Esophagus muscularis mucosa (tissue), 4 donors: ENCODE results near the gene FAM20B. TPM values are rescaled to one million over a fixed set of nuclear protein-coding genes. Genes with fewer than 3 reads are reported as not detected.

ENCODE experiments used
- DNase-seq: peaks from one replicate; pipeline ENCODE4 v3.0.0-alpha.2; 2017; ENCODE audit errors: extremely low spot score
- H3K27ac ChIP-seq, 4 donors: fragments of 200-600 bp; sonication (generic); replicated peaks in 1 of 4; 1 replicate in 3 of 4; 2 replicates in 1 of 4; pipeline ENCODE4 v1.5.1; 2016 to 2019; ENCODE audit warnings: mild to moderate bottlenecking in 1 of 4
- H3K27me3 ChIP-seq, 4 donors: fragments of 200-600 bp; sonication (generic); one replicate each; pipeline versions ENCODE4 v1.5.1 to v1.6.0; 2016 to 2019
- H3K36me3 ChIP-seq, 4 donors: fragments of 200-600 bp; sonication (generic); one replicate each; pipeline ENCODE4 v1.5.1; 2016 to 2019
- H3K4me1 ChIP-seq, 4 donors: fragments of 200-600 bp; sonication (generic); one replicate each; pipeline ENCODE4 v1.5.1; 2016 to 2019
- H3K4me3 ChIP-seq, 4 donors: fragments of 200-600 bp; sonication (generic); 1 replicate in 2 of 4; 2 replicates in 2 of 4; pipeline ENCODE4 v1.5.1; 2016 to 2019; ENCODE audit warnings: mild to moderate bottlenecking in 4 of 4, moderate library complexity in 1 of 4
- H3K9me3 ChIP-seq, 4 donors: fragments of 200-600 bp; sonication (generic); 1 replicate in 3 of 4; 2 replicates in 1 of 4; pipeline ENCODE4 v1.5.1; 2016 to 2019
- CTCF ChIP-seq, 3 experiments: fragments of 200-600 bp in 2 of 3; fragments of 450-650 bp in 1 of 3; sonication (generic) in 2 of 3; IDR thresholded peaks; one replicate each; pipeline ENCODE4 v1.5.1; 2017 to 2019; ENCODE audit warnings: antibody characterized with exemption in 3 of 3, mild to moderate bottlenecking in 2 of 3, moderate library complexity in 1 of 3
- EP300 ChIP-seq: sonication (generic); formaldehyde crosslinking; IDR thresholded peaks from one replicate; pipeline ENCODE4 v1.6.1; 2017; ENCODE audit warnings: antibody characterized with exemption
- POLR2A ChIP-seq: fragments of 450-650 bp; IDR thresholded peaks from one replicate; pipeline ENCODE4 v1.6.1; 2017; ENCODE audit warnings: antibody characterized with exemption, moderate library complexity, mild to moderate bottlenecking, low read depth
- POLR2AphosphoS5 ChIP-seq, 2 donors: sonication (generic); formaldehyde crosslinking; IDR thresholded peaks; one replicate each; pipeline ENCODE4 v1.6.1; 2017; ENCODE audit warnings: antibody characterized with exemption in 2 of 2
- WGBS: methylation state at CpG from one replicate; pipeline ENCODE4 v1.1.5; 2018; 5-methylcytosine and 5-hydroxymethylcytosine counted together
- intact Hi-C: fragments of 100-400 bp; cut with DNase I; formaldehyde crosslinking; loops from one replicate; pipeline ENCODE4 v1.15.1; 2023
- total RNA-seq, 4 donors: library from RNA; depleted of rRNA; stranded (reverse); fragments of >200 nt; gene quantifications; one replicate each; pipeline versions ENCODE4 v1.1.0 to v1.2.1, GENCODE V29; 2016

Gene FAM20B
- total RNA-seq, 4 donors from 2014 or later: 63.8 to 83.5 (median 66.5) TPM

GRCh38 chr1:179002552-179003345 is 22.9 kb upstream of the FAM20B start:
- Histone ChIP-seq H3K27me3 (no peaks in the 10 kb centered on the region), H3K9me3 (no peaks in the 10 kb centered on the region), H3K36me3 (no peaks in the 10 kb centered on the region), H3K4me1 (peaks cover 7 to 21% (median 12%) of the 10 kb centered on the region in 4 donors), H3K4me3 (peak overlapping the region in 3 of 4 donors; percentile 14 to 38 (median 28)), H3K27ac (no peak overlapping the region)
- DNase-seq: peak; percentile 94
- 34% methylated on average over 16 of the region's 20 CpGs for WGBS
- intact Hi-C loops: loop anchor here (1.0 to 5.0 kb wide), 3 partner anchors 190 to 470 kb away; no protein-coding TSS in a partner anchor
- no peak for TF ChIP-seq EP300
- TF ChIP-seq CTCF (IDR thresholded peaks at IDR 0.05): peak in 2 of 3 experiments; percentile 97 to 98

- intact Hi-C loops: loop anchor here (2.0 to 5.0 kb wide), 2 partner anchors 229 to 471 kb away; no protein-coding TSS in a partner anchor
- DNase-seq: peak; percentile 75
- TF ChIP-seq POLR2A (no peak), POLR2AphosphoS5 (IDR thresholded peaks at IDR 0.05) (no peak), CTCF (IDR thresholded peaks at IDR 0.05) (no peak), EP300 (no peak)
- Histone ChIP-seq H3K4me1 (peaks cover 8 to 22% (median 13%) of the 10 kb centered on the region in 4 donors), H3K9me3 (no peaks in the 10 kb centered on the region), H3K27ac (no peak overlapping the region), H3K4me3 (no peak overlapping the region), H3K36me3 (no peaks in the 10 kb centered on the region), H3K27me3 (no peaks in the 10 kb centered on the region)
- 91% methylated on average over 7 of the region's 7 CpGs for WGBS
Measured at GRCh38 chr1:179003512-179004066, 22.1 kb upstream of the FAM20B start.

- Histone ChIP-seq H3K9me3 (no peaks in the 10 kb centered on the region), H3K4me1 (peaks cover 16 to 25% (median 19%) of the 10 kb centered on the region in 4 donors), H3K27ac (no peak overlapping the region), H3K36me3 (no peaks in the 10 kb centered on the region), H3K4me3 (no peak overlapping the region), H3K27me3 (no peaks in the 10 kb centered on the region)
- 83% methylated on average over 7 of the region's 7 CpGs for WGBS
- no peak for TF ChIP-seq POLR2A
- no peak for TF ChIP-seq CTCF (IDR thresholded peaks at IDR 0.05)
- TF ChIP-seq POLR2AphosphoS5 (IDR thresholded peaks at IDR 0.05): no peak
- TF ChIP-seq EP300: no peak
- intact Hi-C loops: no loop called here
- no peak for DNase-seq
Measured at GRCh38 chr1:179007233-179007632, 18.5 kb upstream of the FAM20B start.

- H3K4me1 ChIP-seq: peaks cover 8 to 17% (median 13%) of the 10 kb centered on the region in 4 donors
- TF ChIP-seq POLR2A: no peak
- no peak for TF ChIP-seq CTCF (IDR thresholded peaks at IDR 0.05)
- TF ChIP-seq EP300: no peak
- no peak for TF ChIP-seq POLR2AphosphoS5 (IDR thresholded peaks at IDR 0.05)
- H3K36me3 ChIP-seq: no peaks in the 10 kb centered on the region
- H3K27me3 ChIP-seq: no peaks in the 10 kb centered on the region
- 88% methylated on average over 2 of the region's 2 CpGs for WGBS
- H3K4me3 ChIP-seq: no peak overlapping the region
- H3K9me3 ChIP-seq: no peaks in the 10 kb centered on the region
- intact Hi-C loops: no loop called here
- no peak overlapping the region for H3K27ac ChIP-seq
- no peak for DNase-seq
Measured at GRCh38 chr1:179010671-179011070, 15.0 kb upstream of the FAM20B start.
